Vagina (tissue), 2 donors: ENCODE measurements around the gene TAAR2.

Experiments
- CTCF ChIP-seq, 3 experiments: fragments of 450-650 bp in 2 of 3; fragments of 200-600 bp in 1 of 3; sonication (generic) in 1 of 3; IDR thresholded peaks; one replicate each; pipeline ENCODE4 v1.5.1; 2017 to 2019; ENCODE audit warnings: antibody characterized with exemption in 3 of 3, mild to moderate bottlenecking in 2 of 3, moderate library complexity in 2 of 3
- POLR2A ChIP-seq, 2 donors: fragments of 450-650 bp; IDR thresholded peaks; one replicate each; pipeline ENCODE4 v1.6.1; 2017; ENCODE audit warnings: antibody characterized with exemption in 2 of 2, mild to moderate bottlenecking in 2 of 2, moderate library complexity in 2 of 2

GRCh38 chr6:132643547-132643946 is 19.5 kb upstream of the TAAR2 start:
- TF ChIP-seq CTCF (IDR thresholded peaks at IDR 0.05) (no peak), POLR2A (IDR thresholded peaks at IDR 0.05) (no peak)
